K562 (cell line): ENCODE data around the gene CALU. TPM values are rescaled to one million over a fixed set of nuclear protein-coding genes. Genes with fewer than 3 reads are reported as not detected.
A peak's percentile ranks its signal among the peaks of the same experiment; 100 is the strongest.

Experiments used
- ATAC-seq: fragments of 200-7000 bp; cut with Tn5 transposase; 3 replicates; pipeline ENCODE4 v1.9.1; 2020; ENCODE audit warnings: moderate library complexity
- BruUV-seq: library from RNA; stranded (reverse); fragments of 400-500 nt; replicated peaks from 2 replicates; lab custom pipeline; 2021; lab: Mats Ljungman, UMichigan
- CTCF ChIA-PET: fragments of 300-600 bp; formaldehyde crosslinking; extraction: SDS; loops from one replicate; lab custom pipeline; 2021; ENCODE audit warnings: low intra/inter-chr PET ratio; lab: Yijun Ruan, JAX
- POLR2A ChIA-PET: fragments of 300-600, 350-650 bp; sonication (Branson Sonifier 250); formaldehyde crosslinking; extraction: SDS; loops from one replicate; lab custom pipeline; 2021; ENCODE audit warnings: antibody characterized with exemption, inconsistent platforms; lab: Yijun Ruan, JAX
- DNase-seq, 4 experiments: peaks; one replicate each; pipeline versions ENCODE4 v3.0.0 to v3.0.0-alpha.2; 2011 to 2018; ENCODE audit warnings: low spot score in 3 of 4, mixed read lengths in 3 of 4; ENCODE audit errors: extremely low read depth in 1 of 4
- FAIRE-seq: peaks from 2 replicates; lab custom pipeline; 2011; peaks lifted over from hg19 to GRCh38; lab: Jason Lieb, UNC
- H2AFZ ChIP-seq: 2 replicates; pipeline ENCODE4 v1.6.0; 2011; ENCODE audit warnings: low read depth, low read length, control low read depth, inconsistent platforms
- H3K27ac ChIP-seq: fragments of 200-600 bp; 3 replicates; pipeline ENCODE4 v1.8.0; 2011; ENCODE audit warnings: low read depth, mild to moderate bottlenecking, control low read depth, inconsistent platforms, low read length, moderate library complexity, mixed read lengths; ENCODE audit errors: extremely low read depth
- H3K27me3 ChIP-seq, 2 experiments: fragments of 300-600 bp in 1 of 2; 2 replicates in 1 of 2; 3 replicates in 1 of 2; pipeline versions ENCODE4 v1.6.0 to v1.8.0; 2011; ENCODE audit warnings: inconsistent platforms in 2 of 2, low read length in 2 of 2, mild to moderate bottlenecking in 1 of 2, mixed read lengths in 1 of 2, moderate library complexity in 1 of 2; ENCODE audit not compliant: control insufficient read depth in 2 of 2, insufficient read depth in 2 of 2
- H3K36me3 ChIP-seq: fragments of 300-600 bp; 3 replicates; pipeline ENCODE4 v1.8.0; 2011; ENCODE audit warnings: mild to moderate bottlenecking, low read length, inconsistent platforms; ENCODE audit not compliant: control insufficient read depth, insufficient read depth
- H3K4me1 ChIP-seq, 2 experiments: fragments of 200-600 bp in 1 of 2; replicated peaks in 1 of 2; 2 replicates in 1 of 2; 3 replicates in 1 of 2; pipeline versions ENCODE4 v1.5.1 to v1.8.0; 2011; ENCODE audit warnings: inconsistent platforms in 2 of 2, low read length in 2 of 2, mild to moderate bottlenecking in 1 of 2, mixed read lengths in 1 of 2, moderate library complexity in 1 of 2; ENCODE audit not compliant: control insufficient read depth in 2 of 2, insufficient read depth in 2 of 2
- H3K4me2 ChIP-seq: 2 replicates; pipeline ENCODE4 v1.6.1; 2011; ENCODE audit warnings: low read length, control low read depth, inconsistent platforms, mixed read lengths; ENCODE audit not compliant: insufficient read depth
- H3K4me3 ChIP-seq: fragments of 200-600 bp; sonication (generic), shearing (Covaris generic); 2 replicates; pipeline ENCODE4 v1.5.1; 2016; ENCODE audit warnings: control low read depth, inconsistent platforms
- H3K79me2 ChIP-seq: fragments of 200-600 bp; 3 replicates; pipeline ENCODE4 v1.8.0; 2011; ENCODE audit warnings: low read length, inconsistent platforms; ENCODE audit not compliant: control insufficient read depth, insufficient read depth
- H3K9ac ChIP-seq, 2 experiments: 2 replicates each; pipeline versions ENCODE4 v1.6.0 to v1.6.1; 2011; ENCODE audit warnings: low read depth in 2 of 2, low read length in 2 of 2, control low read depth in 1 of 2, inconsistent platforms in 1 of 2, mild to moderate bottlenecking in 1 of 2, mixed read lengths in 1 of 2; ENCODE audit not compliant: insufficient read depth in 1 of 2
- H3K9me1 ChIP-seq: one replicate; pipeline ENCODE4 v1.6.0; 2011; ENCODE audit warnings: inconsistent platforms, mild to moderate bottlenecking, low read length, moderate library complexity; ENCODE audit not compliant: control insufficient read depth, insufficient read depth
- H3K9me3 ChIP-seq: replicated peaks from 2 replicates; pipeline ENCODE4 v1.5.1; 2011; ENCODE audit warnings: low read depth, low read length, inconsistent platforms; ENCODE audit not compliant: control insufficient read depth, insufficient read depth
- H4K20me1 ChIP-seq: replicated peaks from 2 replicates; pipeline ENCODE4 v1.6.1; 2011; ENCODE audit warnings: low read length, inconsistent platforms, mixed read lengths; ENCODE audit not compliant: control insufficient read depth, insufficient read depth
- ATF3 ChIP-seq, 2 experiments: fragments of 450-650 bp in 1 of 2; sonication (generic) in 1 of 2; formaldehyde crosslinking in 1 of 2; IDR thresholded peaks in 1 of 2; conservative IDR thresholded peaks in 1 of 2; 2 replicates each; pipeline versions ENCODE4 v1.6.1 to v1.8.1; 2016 to 2023; ENCODE audit warnings: mild to moderate bottlenecking in 2 of 2, moderate library complexity in 2 of 2, inconsistent platforms in 1 of 2, missing genetic modification reagents in 1 of 2
- ATF7 ChIP-seq: fragments of 450-650 bp; IDR thresholded peaks from 2 replicates; pipeline ENCODE4 v1.7.1; 2014; ENCODE audit warnings: mild to moderate bottlenecking, moderate library complexity
- SIN3A ChIP-seq, 2 experiments: fragments of 150-350 bp in 1 of 2; IDR thresholded peaks; 2 replicates each; pipeline ENCODE4 v1.6.1; 2011 to 2016; ENCODE audit warnings: borderline replicate concordance in 2 of 2, low read depth in 2 of 2, low read length in 2 of 2, mild to moderate bottlenecking in 2 of 2, moderate library complexity in 2 of 2; ENCODE audit not compliant: control insufficient read depth in 1 of 2
- XRCC5 ChIP-seq: fragments of 200-400 bp; formaldehyde crosslinking; IDR thresholded peaks from 2 replicates; pipeline ENCODE4 v1.6.1; 2017; ENCODE audit warnings: low read depth, mild to moderate bottlenecking, low read length
- WGBS: fragments of 100-300 bp; shearing (Covaris generic); methylation state at CpG from one replicate; pipeline ENCODE4 v1.1.6; 2016; ENCODE audit warnings: low coverage, mixed read lengths; ENCODE audit not compliant: insufficient coverage; ENCODE audit errors: missing lambda C conversion rate; 5-methylcytosine and 5-hydroxymethylcytosine counted together
- in situ Hi-C: fragments of 300-500 bp; cut with MboI; formaldehyde crosslinking; loops from 4 replicates; pipeline ENCODE4 v1.15.0; 2018; ENCODE audit warnings: inconsistent platforms, mixed read lengths
- intact Hi-C: fragments of 100-400 bp; cut with micrococcal nuclease; formaldehyde crosslinking; loops from 2 replicates; pipeline ENCODE4 v1.14.2; 2022
- polyA plus RNA-seq, 8 experiments: library from polyadenylated mRNA; depleted of rRNA in 4 of 8; stranded (reverse) in 5 of 8; unstranded in 3 of 8; fragments of >200 nt; fragmentation: Nextera tagmentation in 2 of 8; fragmentation: Illumina TruSeq in 1 of 8; extraction: Ambion mirVana in 2 of 8; extraction: Trizol in 1 of 8; gene quantifications; 2 replicates each; pipeline versions ENCODE4 v1.2.1 to v1.2.3, GENCODE V29; 2011 to 2014; ENCODE audit warnings: inconsistent platforms in 1 of 8, missing spikeins in 1 of 8
- total RNA-seq, 7 experiments: library from RNA; depleted of rRNA in 6 of 7; stranded (reverse); fragments of >200 nt in 6 of 7; fragmentation: Illumina TruSeq in 2 of 7; extraction: Trizol in 2 of 7; gene quantifications; 2 replicates each; pipeline versions ENCODE4 v1.2.1 to v1.2.3, GENCODE V29; 2011 to 2021; ENCODE audit warnings: low replicate concordance in 1 of 7

Gene CALU
- total and polyA plus RNA-seq, 9 of the 15 experiments (the other 6 are each of a cell fraction or from before 2014, with no cell fraction given) = 166 to 286 (median 215) TPM

- TF ChIP-seq SIN3A (IDR thresholded peaks at IDR 0.05; ENCODE audit: borderline replicate concordance in 2 of 2, control insufficient read depth in 1 of 2, low read depth in 2 of 2, low read length in 2 of 2) = no peak
- TF ChIP-seq, all 486 proteins: peak for 0
These were observed 65.3 kb downstream of the CALU start (continued) for GRCh38 chr7:128804484-128804883.

- no peaks in the 10 kb centered on the region for H3K79me2 ChIP-seq
- H3K36me3 ChIP-seq = peaks cover 75% of the 10 kb centered on the region
- no peaks in the 10 kb centered on the region for H4K20me1 ChIP-seq
- in situ Hi-C loops = no loop called here
- no peak for ATAC-seq
- TF ChIP-seq ATF3 (IDR thresholded peaks at IDR 0.05) (peak; percentile 43; the same call in 1 of the 2 replicates), ATF3 (CRISPR knock-in tag; conservative IDR thresholded peaks at IDR 0.05) (no peak), XRCC5 (no peak), ATF7 (peak; percentile 22; the same call in 1 of the 2 replicates)
- TF ChIP-seq, all 486 proteins: peak for 2
- H2AFZ ChIP-seq = no peak overlapping the region
- no peaks in the 10 kb centered on the region for H3K9me1 ChIP-seq
- no peak overlapping the region for H3K4me2 ChIP-seq
- no peaks in the 10 kb centered on the region for H3K27me3 ChIP-seq
- no peak overlapping the region for H3K4me3 ChIP-seq
- no peak overlapping the region for H3K27ac ChIP-seq
- intact Hi-C loops = no loop called here
- ChIA-PET POLR2A (interaction anchor here (0.6 to 3.4 kb wide), 6 partner anchors 7 to 39 kb away, joined by 3 to 14 read pairs (median 4); no protein-coding TSS in a partner anchor), CTCF (no interaction called here)
- 69% methylated on average over 5 of the region's 5 CpGs for WGBS
- no peak overlapping the region for H3K9ac ChIP-seq
- BruUV-seq = no TSS peak
- no peaks in the 10 kb centered on the region; a peak in 1 of 5 replicates for H3K4me1 ChIP-seq
- FAIRE-seq (no peak), DNase-seq (no peak)
- no peaks in the 10 kb centered on the region for H3K9me3 ChIP-seq
These were observed 66.1 kb downstream of the CALU start for GRCh38 chr7:128805225-128805624.
